Measurements from ENCODE around the gene PPCS.
A peak's percentile ranks its signal among the peaks of the same experiment; 100 is the strongest.

PPCS gene

GRCh38 chr1:42456010-42456753 is at the start of gene PPCS, which contains the start of gene ZMYND12:
TSS of gene PPCS (plus strand) at chr1:42456543. CDS start at chr1:42456566, 23 bp downstream.
TSS of gene ZMYND12 (minus strand) at chr1:42456022. CDS start at chr1:42455997, 25 bp downstream.
- H3K4me1 Mint-ChIP-seq (ENCODE audit: low read depth), result peaks cover 20% of the 10 kb centered on the region
- H3K4me3 Mint-ChIP-seq, result peak within 1 kb of the TSS; percentile 97
- no peaks in the 10 kb centered on the region for H3K27me3 Mint-ChIP-seq (ENCODE audit: low read depth)
- H3K9me3 Mint-ChIP-seq, result no peaks in the 10 kb centered on the region
- H3K36me3 Mint-ChIP-seq (ENCODE audit: low read depth), result peaks cover 28% of the 10 kb centered on the region
- peak within 1 kb of the TSS; percentile 98 for H3K27ac Mint-ChIP-seq

GRCh38 chr1:42414551-42415496 is 41.5 kb upstream of the PPCS start:
- H3K9me3 Mint-ChIP-seq, result no peaks in the 10 kb centered on the region

GRCh38 chr1:42417166-42417565 is 39.2 kb upstream of the PPCS start:
- H3K36me3 Mint-ChIP-seq (ENCODE audit: low read depth), result peaks cover 5% of the 10 kb centered on the region
- no peaks in the 10 kb centered on the region for H3K9me3 Mint-ChIP-seq
- no peaks in the 10 kb centered on the region for H3K4me1 Mint-ChIP-seq (ENCODE audit: low read depth)
- H3K27me3 Mint-ChIP-seq (ENCODE audit: low read depth), result no peaks in the 10 kb centered on the region
- H3K27ac Mint-ChIP-seq, result no peak overlapping the region
- no peak overlapping the region for H3K4me3 Mint-ChIP-seq

More at GRCh38 chr1:42414551-42415496, 41.5 kb upstream of the PPCS start:
- no peak overlapping the region for H3K4me3 Mint-ChIP-seq
- H3K27me3 Mint-ChIP-seq (ENCODE audit: low read depth), result no peaks in the 10 kb centered on the region
- no peaks in the 10 kb centered on the region for H3K4me1 Mint-ChIP-seq (ENCODE audit: low read depth)
- H3K27ac Mint-ChIP-seq, result no peak overlapping the region
- H3K36me3 Mint-ChIP-seq (ENCODE audit: low read depth), result peaks cover 7% of the 10 kb centered on the region

- Mint-ChIP-seq H3K27me3 (ENCODE audit: low read depth) (no peaks in the 10 kb centered on the region), H3K9me3 (no peaks in the 10 kb centered on the region), H3K36me3 (ENCODE audit: low read depth) (peaks cover 2% of the 10 kb centered on the region), H3K4me3 (no peak overlapping the region), H3K27ac (no peak overlapping the region), H3K4me1 (ENCODE audit: low read depth) (no peaks in the 10 kb centered on the region)
Measured at GRCh38 chr1:42418516-42418915, 37.8 kb upstream of the PPCS start.

- Mint-ChIP-seq H3K9me3 (no peaks in the 10 kb centered on the region), H3K4me3 (no peak overlapping the region), H3K36me3 (ENCODE audit: low read depth) (peaks cover 2% of the 10 kb centered on the region), H3K27ac (no peak overlapping the region), H3K4me1 (ENCODE audit: low read depth) (no peaks in the 10 kb centered on the region), H3K27me3 (ENCODE audit: low read depth) (no peaks in the 10 kb centered on the region)
Measured at GRCh38 chr1:42419126-42419821, 37.1 kb upstream of the PPCS start.

GRCh38 chr1:42420121-42420520 is 36.2 kb upstream of the PPCS start:
- H3K27ac Mint-ChIP-seq, result no peak overlapping the region
- no peaks in the 10 kb centered on the region for H3K27me3 Mint-ChIP-seq (ENCODE audit: low read depth)
- H3K4me3 Mint-ChIP-seq, result no peak overlapping the region
- H3K36me3 Mint-ChIP-seq (ENCODE audit: low read depth), result no peaks in the 10 kb centered on the region
- H3K9me3 Mint-ChIP-seq, result no peaks in the 10 kb centered on the region
- no peaks in the 10 kb centered on the region for H3K4me1 Mint-ChIP-seq (ENCODE audit: low read depth)

GRCh38 chr1:42420911-42421585 is 35.3 kb upstream of the PPCS start:
- H3K27ac Mint-ChIP-seq, result no peak overlapping the region
- H3K4me3 Mint-ChIP-seq, result no peak overlapping the region
- no peaks in the 10 kb centered on the region for H3K36me3 Mint-ChIP-seq (ENCODE audit: low read depth)
- H3K9me3 Mint-ChIP-seq, result no peaks in the 10 kb centered on the region
- H3K27me3 Mint-ChIP-seq (ENCODE audit: low read depth), result no peaks in the 10 kb centered on the region
- no peaks in the 10 kb centered on the region for H3K4me1 Mint-ChIP-seq (ENCODE audit: low read depth)

- H3K27ac Mint-ChIP-seq, result no peak overlapping the region
- no peaks in the 10 kb centered on the region for H3K36me3 Mint-ChIP-seq (ENCODE audit: low read depth)
- no peak overlapping the region for H3K4me3 Mint-ChIP-seq
- H3K9me3 Mint-ChIP-seq, result no peaks in the 10 kb centered on the region
- no peaks in the 10 kb centered on the region for H3K27me3 Mint-ChIP-seq (ENCODE audit: low read depth)
- no peaks in the 10 kb centered on the region for H3K4me1 Mint-ChIP-seq (ENCODE audit: low read depth)
Measured at GRCh38 chr1:42422737-42423136, 33.6 kb upstream of the PPCS start.

- Mint-ChIP-seq H3K27me3 (ENCODE audit: low read depth) (no peaks in the 10 kb centered on the region), H3K27ac (no peak overlapping the region), H3K4me1 (ENCODE audit: low read depth) (no peaks in the 10 kb centered on the region), H3K9me3 (no peaks in the 10 kb centered on the region), H3K36me3 (ENCODE audit: low read depth) (no peaks in the 10 kb centered on the region), H3K4me3 (no peak overlapping the region)
Measured at GRCh38 chr1:42423681-42424080, 32.7 kb upstream of the PPCS start.

- Mint-ChIP-seq H3K4me1 (ENCODE audit: low read depth) (no peaks in the 10 kb centered on the region), H3K4me3 (no peak overlapping the region)
Measured at GRCh38 chr1:42424201-42424600, 32.1 kb upstream of the PPCS start.

GRCh38 chr1:42427240-42427639 is 29.1 kb upstream of the PPCS start:
- no peaks in the 10 kb centered on the region for H3K9me3 Mint-ChIP-seq
- no peak overlapping the region for H3K4me3 Mint-ChIP-seq
- H3K27me3 Mint-ChIP-seq (ENCODE audit: low read depth), result no peaks in the 10 kb centered on the region
- no peak overlapping the region for H3K27ac Mint-ChIP-seq
- no peaks in the 10 kb centered on the region for H3K36me3 Mint-ChIP-seq (ENCODE audit: low read depth)
- H3K4me1 Mint-ChIP-seq (ENCODE audit: low read depth), result peaks cover 2% of the 10 kb centered on the region

More at GRCh38 chr1:42424201-42424600, 32.1 kb upstream of the PPCS start:
- Mint-ChIP-seq H3K27me3 (ENCODE audit: low read depth) (no peaks in the 10 kb centered on the region), H3K27ac (no peak overlapping the region), H3K9me3 (no peaks in the 10 kb centered on the region), H3K36me3 (ENCODE audit: low read depth) (no peaks in the 10 kb centered on the region)

GRCh38 chr1:42429603-42430002 is 26.7 kb upstream of the PPCS start:
- Mint-ChIP-seq H3K36me3 (ENCODE audit: low read depth) (no peaks in the 10 kb centered on the region), H3K27ac (no peak overlapping the region), H3K27me3 (ENCODE audit: low read depth) (peaks cover 5% of the 10 kb centered on the region), H3K4me3 (no peak overlapping the region), H3K9me3 (no peaks in the 10 kb centered on the region), H3K4me1 (ENCODE audit: low read depth) (peaks cover 2% of the 10 kb centered on the region)

- Mint-ChIP-seq H3K4me3 (no peak overlapping the region), H3K27me3 (ENCODE audit: low read depth) (peaks cover 5% of the 10 kb centered on the region), H3K36me3 (ENCODE audit: low read depth) (no peaks in the 10 kb centered on the region), H3K27ac (no peak overlapping the region), H3K9me3 (no peaks in the 10 kb centered on the region), H3K4me1 (ENCODE audit: low read depth) (peaks cover 2% of the 10 kb centered on the region)
Measured at GRCh38 chr1:42430286-42431135, 25.8 kb upstream of the PPCS start.
